Cardiac fibroblast (primary cell): ENCODE measurements around the gene AMN1.
"Not testable (repeated sequence)": the region's sequence is repeated elsewhere in the genome, so short reads cannot be mapped to it uniquely, and the experiment has no call there.

Source experiments
- DNase-seq, 2 donors: peaks; one replicate each; pipeline versions ENCODE4 v3.0.0 to v3.0.0-alpha.2; 2010; ENCODE audit warnings: low read depth in 2 of 2
- H3K4me3 ChIP-seq, 2 donors: replicated peaks in 1 of 2; 1 replicate in 1 of 2; 2 replicates in 1 of 2; pipeline ENCODE4 v1.5.1; 2011; ENCODE audit warnings: low read depth in 2 of 2, low read length in 2 of 2, mild to moderate bottlenecking in 2 of 2, moderate library complexity in 1 of 2
- CTCF ChIP-seq: IDR thresholded peaks from one replicate; pipeline ENCODE4 v1.5.1; 2011; ENCODE audit warnings: low read depth, mild to moderate bottlenecking, low read length, inconsistent platforms

AMN1 gene

DNA sequence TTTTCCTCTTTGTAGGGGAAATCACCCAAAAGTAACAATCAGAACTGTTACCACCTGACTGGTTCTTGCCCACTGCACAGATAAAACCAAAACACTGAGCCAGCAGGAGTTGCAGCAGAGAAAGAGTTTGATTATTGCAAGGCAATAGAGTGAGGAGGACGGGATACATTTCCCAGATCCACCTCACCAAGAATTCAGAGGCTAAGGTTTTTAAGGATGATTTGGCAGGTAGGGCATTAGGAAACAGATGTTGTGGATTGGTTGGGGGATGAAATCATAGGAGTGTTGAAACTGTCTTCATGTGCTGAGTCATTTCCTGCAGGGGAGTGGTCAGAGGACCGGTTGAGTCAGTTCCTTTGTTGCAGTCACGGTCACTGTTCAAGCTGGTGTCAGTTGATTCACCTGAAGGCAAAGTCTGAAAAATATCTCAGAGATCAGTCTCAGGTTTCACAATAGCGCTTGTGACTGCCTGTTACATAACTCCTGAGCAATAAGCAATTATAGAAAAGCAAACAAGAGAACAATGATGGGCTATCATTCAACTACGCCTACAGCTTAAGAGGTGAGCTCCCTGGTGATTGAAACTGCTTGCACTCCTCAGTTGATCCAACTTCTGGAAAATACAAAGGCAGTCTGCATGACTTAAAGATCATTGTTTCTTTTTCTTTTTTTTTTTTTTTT, 20.3 kb upstream of the AMN1 start:
- TF ChIP-seq CTCF = no peak
- H3K4me3 ChIP-seq = no peak overlapping the region
- peak; percentile 91 to 100 for DNase-seq

DNA sequence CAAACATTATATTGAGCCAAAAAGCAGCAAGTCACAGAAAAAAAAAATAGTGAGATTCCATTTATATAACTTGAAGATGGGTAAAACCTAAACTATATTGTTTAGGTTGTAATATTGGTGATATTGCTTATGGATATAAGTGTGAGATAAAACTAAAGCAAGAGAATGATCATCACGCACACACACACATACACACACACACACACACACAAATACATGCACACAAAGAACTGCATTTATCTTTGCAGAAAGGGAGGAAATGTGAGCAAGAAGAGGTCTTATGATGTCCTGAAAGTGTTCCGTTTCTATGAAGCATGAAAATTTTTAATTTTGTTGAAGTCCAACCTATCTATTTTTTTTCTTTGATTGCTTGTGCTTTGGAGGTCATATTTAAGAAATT, 16.4 kb upstream of the AMN1 start:
- TF ChIP-seq CTCF = no peak
- DNase-seq = no peak

GRCh38 chr12:31744363-31744762, 15.5 kb upstream of the AMN1 start:
- not testable (repeated sequence) for H3K4me3 ChIP-seq, DNase-seq

More for the DNA sequence above, 16.4 kb upstream of the AMN1 start:
- no peak overlapping the region for H3K4me3 ChIP-seq

GRCh38 chr12:31742891-31743290, 14.1 kb upstream of the AMN1 start:
- H3K4me3 ChIP-seq = no peak overlapping the region
- no peak for DNase-seq
- TF ChIP-seq CTCF = no peak

- no peak for DNase-seq
- H3K4me3 ChIP-seq = no peak overlapping the region
- no peak for TF ChIP-seq CTCF
Measured at GRCh38 chr12:31740628-31741027, 11.8 kb upstream of the AMN1 start.

DNA sequence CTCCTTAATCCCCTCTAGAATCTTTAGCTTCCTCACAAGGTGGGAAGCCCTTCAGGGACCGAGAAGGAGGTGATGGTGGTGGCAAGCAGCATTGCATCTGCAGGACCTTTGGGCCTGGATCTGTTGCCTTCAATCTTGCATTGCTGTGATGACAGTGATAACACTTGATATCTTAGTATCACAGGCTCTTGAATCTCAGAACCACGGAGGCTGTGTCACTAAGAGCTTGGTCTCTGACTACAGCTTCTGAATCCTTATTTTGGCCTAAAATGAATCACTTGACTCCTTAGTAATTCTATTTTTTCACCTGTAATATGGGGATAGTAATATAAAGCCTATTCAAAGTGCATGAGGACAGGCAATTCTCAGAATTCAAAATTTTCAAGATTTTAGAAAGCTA, 8.9 kb upstream of the AMN1 start:
- no peak for DNase-seq
- H3K4me3 ChIP-seq = no peak overlapping the region
- TF ChIP-seq CTCF = no peak

- no peak for DNase-seq
- H3K4me3 ChIP-seq = no peak overlapping the region
- TF ChIP-seq CTCF = no peak
Measured at GRCh38 chr12:31737345-31737744, 8.5 kb upstream of the AMN1 start.
